GM18858 (cell line): ENCODE results near the gene IBTK.

Experiments used
- ATAC-seq: cut with Tn5 transposase; IDR thresholded peaks from one replicate; pipeline ENCODE4 v1.9.1; 2021; ENCODE audit not compliant: unreplicated experiment

The IBTK gene

DNA sequence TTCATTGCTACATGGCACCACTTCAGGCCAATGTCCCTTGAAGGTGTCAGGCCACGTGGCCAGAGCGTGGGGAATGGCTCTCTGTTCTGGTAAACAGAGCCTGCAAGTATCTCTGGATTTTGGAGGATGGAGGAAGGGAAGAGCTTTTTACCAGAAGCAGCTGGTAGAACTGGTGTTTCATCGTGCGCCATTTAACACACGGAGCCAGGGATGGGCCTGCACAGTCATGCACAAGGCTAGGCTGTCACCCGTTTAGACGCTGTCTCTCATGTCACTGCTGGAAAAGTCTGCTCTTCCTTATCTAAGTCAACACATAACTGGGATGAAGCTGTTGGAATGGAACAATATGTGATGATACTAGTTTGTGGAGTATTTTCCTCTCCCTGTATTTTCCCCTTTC lies 123.9 kb downstream of the IBTK start:
- ATAC-seq, result no peak
